Measurements from ENCODE around the gene ADPGK.
"Not testable (repeated sequence)": the region's sequence is repeated elsewhere in the genome, so short reads cannot be mapped to it uniquely, and the experiment has no call there.

The ADPGK gene

DNA sequence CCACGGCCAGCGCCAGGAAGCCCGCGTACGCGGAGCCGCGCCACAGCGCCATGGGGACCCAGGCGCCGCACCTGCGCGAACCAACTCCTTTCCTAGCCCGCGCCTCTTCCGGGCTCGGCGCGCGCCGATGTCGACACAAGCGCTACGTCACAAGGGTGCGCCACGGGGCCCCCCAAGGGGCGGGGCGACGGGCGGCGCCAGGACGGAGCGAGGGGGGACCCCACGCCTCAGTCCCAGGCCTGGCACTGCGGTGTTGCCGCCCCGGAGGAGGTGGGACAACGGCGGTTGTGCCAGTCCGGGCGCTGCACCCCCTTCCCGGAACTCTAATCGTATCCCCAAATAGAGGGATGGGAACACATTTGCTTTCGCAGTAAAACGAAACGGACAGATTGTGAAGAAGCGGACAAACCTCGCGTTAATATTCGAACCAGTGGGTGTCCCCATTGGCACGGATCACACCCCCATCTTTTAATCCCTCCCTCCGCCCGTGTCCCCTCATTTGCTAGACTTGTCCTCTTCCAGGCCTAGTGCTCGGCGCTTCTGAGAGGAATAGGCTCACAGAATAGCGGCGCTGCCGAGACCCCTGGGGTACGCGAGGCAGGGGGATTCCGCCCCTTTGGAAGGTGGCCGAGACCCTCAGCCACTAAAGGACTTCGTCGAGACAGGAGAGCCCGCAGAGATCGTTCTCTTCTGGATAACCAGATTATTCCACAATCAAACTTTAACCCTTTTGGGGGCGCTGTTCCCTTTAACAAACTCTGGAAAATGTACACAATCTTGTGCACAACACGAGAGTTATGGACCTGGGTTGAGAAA is at the start of gene ADPGK:
Gene ADPGK (minus strand): TSS at position 119 of the 816 bp plus-strand sequence. CDS start 67 bp downstream, at position 52.
- DNase-seq (ENCODE audit: low read depth) = peak; percentile 93

DNA sequence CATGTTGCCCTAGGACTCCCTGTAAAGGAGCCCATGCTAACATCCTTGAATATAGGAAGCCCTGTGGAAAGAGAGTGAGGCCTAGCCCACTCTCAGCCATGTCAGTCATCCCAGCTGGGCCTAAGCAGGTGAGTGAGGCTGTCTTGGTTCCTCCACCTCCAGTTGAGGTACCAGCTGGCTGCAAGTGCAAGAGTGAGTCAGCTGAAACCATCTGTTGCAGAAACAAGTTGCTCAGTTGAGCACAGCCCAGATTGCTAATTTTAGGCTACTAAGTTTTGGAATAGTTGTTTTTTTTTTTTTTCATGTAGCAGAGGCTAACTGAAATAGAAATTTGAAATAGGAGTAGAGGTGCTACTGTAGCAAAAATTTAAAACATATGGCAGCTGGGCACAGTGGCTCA is 43.7 kb upstream of the ADPGK start:
- DNase-seq (ENCODE audit: low read depth) = no peak

- no peak for DNase-seq (ENCODE audit: low read depth)
These were observed 43.1 kb upstream of the ADPGK start for GRCh38 chr15:72826611-72827010.

GRCh38 chr15:72825829-72826228 is 42.3 kb upstream of the ADPGK start:
- DNase-seq (ENCODE audit: low read depth) = no peak

GRCh38 chr15:72824781-72825180 is 41.2 kb upstream of the ADPGK start:
- DNase-seq (ENCODE audit: low read depth) = no peak

DNA sequence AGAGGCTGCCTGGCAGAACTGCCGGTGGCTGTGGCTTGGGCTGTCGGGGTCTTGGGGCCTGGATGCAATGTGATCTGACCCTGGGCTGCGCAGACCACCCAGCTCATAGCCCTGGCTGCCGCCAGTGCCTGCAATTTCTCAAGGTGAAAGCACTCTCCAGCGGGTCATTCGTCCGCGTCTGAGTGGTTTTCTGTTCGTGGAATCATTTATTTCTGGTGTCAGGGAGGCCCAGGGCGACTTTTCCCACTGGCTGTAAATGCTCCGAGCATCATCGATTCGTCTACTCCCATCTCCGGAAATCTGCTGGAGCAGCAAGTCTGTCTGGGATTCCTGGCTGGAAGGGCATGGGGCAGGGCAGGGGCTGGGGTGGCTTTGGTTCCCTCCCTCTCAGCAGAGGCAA is 40.6 kb upstream of the ADPGK start:
- DNase-seq (ENCODE audit: low read depth) = no peak

DNA sequence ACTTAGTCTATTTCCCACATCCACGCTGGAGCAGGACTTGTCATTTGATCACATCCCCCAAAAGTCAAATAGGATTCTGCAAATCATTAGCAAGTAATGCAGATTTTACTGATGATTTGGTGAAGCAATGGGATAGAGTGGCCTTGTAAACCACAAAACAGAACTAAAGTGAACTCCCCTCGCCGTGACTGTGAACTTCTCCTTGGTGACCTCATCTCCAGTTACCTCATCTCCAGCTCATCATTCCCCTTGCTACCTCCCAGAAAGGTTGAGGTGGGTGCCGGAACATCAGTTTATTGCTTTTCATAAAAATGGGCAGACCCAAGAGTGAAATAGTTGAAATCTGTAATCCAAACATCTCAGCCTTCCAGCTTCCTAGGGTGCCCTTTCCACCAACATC is 36.7 kb upstream of the ADPGK start:
- no peak for DNase-seq (ENCODE audit: low read depth)

DNA sequence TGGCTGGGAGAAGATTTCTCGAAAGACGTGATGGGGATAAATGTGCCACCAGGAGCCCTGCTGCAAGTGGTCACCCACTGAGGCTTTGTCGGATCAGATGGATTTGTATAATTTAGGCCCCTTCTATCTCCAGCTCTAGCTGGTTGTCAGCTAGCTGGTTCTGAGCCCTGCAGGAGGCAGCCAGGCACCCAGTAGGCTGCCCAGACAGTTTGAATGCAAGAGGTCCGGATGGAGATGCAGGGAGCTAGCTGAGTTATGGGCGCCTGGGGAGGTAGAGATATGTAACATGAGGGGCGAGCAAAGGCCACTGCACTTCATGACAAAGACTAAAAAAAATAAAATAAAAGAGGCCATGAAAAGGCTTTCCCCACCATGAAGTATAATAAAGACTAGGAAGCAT is 35.1 kb upstream of the ADPGK start:
- DNase-seq (ENCODE audit: low read depth) = no peak

DNA sequence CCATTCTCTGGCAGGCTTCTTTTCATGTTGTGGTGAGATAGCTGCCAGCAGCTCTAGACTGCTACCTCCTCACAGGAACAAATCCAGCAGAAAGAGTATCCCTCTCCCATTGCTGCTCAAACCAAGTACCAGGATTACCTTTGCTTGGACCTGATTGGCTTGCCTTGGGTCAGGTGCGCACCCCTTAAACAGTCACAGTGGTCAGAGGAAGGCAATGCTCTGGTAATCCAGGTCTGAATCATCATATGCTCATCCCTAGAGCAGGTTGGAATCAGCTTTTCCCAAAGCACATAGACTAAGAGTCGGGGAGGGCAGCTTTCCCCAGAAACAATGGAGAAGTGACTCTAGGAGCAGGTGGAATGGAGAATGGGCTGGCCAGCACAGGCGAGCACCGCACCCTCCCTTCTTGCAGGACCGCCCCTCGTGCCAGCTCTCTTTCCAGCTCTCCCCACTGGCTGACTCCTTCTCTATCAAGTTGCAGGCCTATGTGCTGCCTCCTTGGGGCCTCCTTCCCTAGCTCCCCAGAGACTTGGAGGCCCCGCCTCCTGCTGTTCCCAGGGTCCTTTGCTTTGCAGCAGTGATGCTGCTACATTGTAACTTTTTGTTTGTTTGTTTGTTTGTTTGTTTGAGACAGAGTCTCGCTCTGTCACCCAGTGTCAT is 29.9 kb upstream of the ADPGK start:
- DNase-seq (ENCODE audit: low read depth) = no peak

DNA sequence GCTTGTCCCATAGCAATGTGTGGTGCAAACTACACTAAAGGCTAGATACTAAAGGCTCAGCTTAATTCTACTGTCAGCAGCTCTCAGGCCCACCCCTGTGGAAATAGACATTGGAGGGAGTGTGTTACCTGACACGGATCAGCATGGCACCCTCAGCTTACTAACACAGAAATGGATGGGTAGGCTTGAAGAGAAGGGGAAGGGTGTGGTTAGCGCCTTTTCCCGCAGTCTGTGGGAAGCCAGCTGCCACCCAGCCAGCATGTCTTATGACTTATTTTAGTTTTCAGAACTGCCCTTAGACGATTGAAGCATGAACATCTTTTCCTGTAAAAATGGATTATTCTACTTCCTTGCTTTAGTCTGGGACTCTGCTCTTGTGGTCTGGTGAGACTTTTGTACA is 25.8 kb upstream of the ADPGK start:
- no peak for DNase-seq (ENCODE audit: low read depth)

- DNase-seq (ENCODE audit: low read depth) = not testable (repeated sequence)
These were observed 23.8 kb upstream of the ADPGK start for GRCh38 chr15:72807346-72807745.

DNA sequence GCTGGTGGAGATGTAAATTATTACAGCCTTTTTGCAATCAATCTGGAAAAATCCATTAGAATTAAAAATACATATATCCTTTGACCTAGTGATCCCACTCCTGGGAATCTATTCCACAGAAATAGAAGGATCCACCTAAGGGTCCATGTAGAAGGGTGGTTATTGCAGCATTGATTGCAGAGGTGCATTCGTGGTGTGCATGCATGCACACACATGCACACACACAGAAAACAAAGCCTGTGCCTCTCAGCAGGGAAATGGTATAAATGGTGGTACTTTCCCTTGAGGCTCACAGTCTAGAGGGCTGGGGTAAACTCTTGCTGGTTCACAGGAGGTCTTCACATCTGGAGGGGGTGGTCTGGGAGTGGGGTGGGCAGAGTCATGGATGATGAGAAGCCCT is 19.4 kb upstream of the ADPGK start:
- no peak for DNase-seq (ENCODE audit: low read depth)

- DNase-seq (ENCODE audit: low read depth) = no peak
These were observed 18.2 kb upstream of the ADPGK start for GRCh38 chr15:72801590-72802325.

DNA sequence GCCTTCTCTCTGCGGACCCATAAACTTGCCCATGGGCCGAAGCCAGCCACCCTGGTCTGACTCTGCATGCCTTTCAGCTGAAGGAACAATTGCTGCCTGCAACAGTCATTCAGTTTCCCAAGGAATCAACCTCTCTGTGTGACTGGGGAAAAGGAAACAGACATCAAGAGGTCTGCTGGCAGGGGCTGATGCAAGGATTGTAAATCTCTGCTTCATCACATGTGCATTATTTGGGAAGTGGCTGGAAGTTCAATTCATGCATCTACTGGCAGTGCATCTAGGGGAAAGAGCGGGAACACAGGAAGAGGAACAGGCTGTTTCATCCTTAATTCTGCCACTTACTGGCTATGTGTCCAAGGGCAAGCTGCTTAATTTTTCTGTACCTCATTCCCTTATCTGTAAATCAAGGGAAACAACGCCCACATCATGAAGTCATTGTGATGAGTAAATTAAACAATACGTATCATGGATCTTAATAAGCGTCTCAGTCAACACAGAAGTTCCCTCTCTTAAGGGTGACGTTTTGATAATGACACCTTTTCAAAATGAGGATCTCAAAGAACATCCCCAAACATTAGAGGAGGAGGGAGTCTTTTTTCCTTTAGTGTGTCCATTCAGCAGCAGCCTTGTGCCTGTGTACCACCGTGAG is 17.4 kb upstream of the ADPGK start:
- no peak for DNase-seq (ENCODE audit: low read depth)

- no peak for DNase-seq (ENCODE audit: low read depth)
These were observed 14.3 kb upstream of the ADPGK start for GRCh38 chr15:72797834-72798233.

GRCh38 chr15:72797338-72797689 is 13.8 kb upstream of the ADPGK start:
- DNase-seq (ENCODE audit: low read depth) = no peak

- peak; percentile 12 for DNase-seq (ENCODE audit: low read depth)
These were observed 13.2 kb upstream of the ADPGK start for GRCh38 chr15:72796515-72797337.

DNA sequence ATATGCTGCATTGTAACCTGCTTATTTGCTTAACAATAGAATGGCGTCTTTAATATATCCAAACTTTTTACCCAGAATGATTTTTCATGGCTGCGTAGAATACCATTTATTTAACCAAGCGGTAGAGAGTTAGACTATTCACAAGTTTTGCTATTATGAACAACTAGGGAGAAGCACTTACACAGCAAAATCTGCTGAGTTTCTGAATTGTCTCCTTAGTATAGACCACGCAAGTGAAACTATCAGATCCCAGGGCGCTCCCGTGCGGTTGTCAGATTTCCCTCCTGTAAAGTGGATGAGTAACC is 12.6 kb upstream of the ADPGK start:
- no peak for DNase-seq (ENCODE audit: low read depth)

GRCh38 chr15:72793766-72794660 is 10.5 kb upstream of the ADPGK start:
- DNase-seq (ENCODE audit: low read depth) = no peak

DNA sequence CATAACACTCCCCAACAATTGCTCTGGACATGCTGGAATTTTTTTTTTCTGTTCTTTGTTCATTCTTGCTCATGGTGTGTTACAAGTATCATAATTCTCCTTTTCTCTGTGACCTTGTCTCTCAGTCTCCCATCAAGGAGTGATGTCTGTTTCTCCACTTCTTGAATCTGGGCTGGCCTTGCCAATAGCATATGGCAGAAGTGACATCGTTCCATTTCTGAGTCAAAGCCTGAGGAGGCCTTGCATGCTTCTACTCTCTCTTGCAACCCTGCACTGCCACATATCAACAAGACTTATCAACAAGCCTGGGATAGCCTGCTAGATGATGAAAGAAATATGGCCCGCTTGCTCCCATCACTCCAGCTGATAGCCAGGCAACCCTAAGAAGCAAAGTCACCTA is 8.9 kb upstream of the ADPGK start:
- DNase-seq (ENCODE audit: low read depth) = no peak

Data from activated T-cell treated with anti-CD3 and anti-CD28 coated beads for 24 hours (primary cell).